Fibroblast of skin of right quadriceps (primary cell): ENCODE measurements around the gene SIPA1.
"Not testable (repeated sequence)": the region's sequence is repeated elsewhere in the genome, so short reads cannot be mapped to it uniquely, and the experiment has no call there.

Experiments
- DNase-seq: peaks from one replicate; pipeline ENCODE4 v3.0.0-alpha.2; 2013

SIPA1 gene

DNA sequence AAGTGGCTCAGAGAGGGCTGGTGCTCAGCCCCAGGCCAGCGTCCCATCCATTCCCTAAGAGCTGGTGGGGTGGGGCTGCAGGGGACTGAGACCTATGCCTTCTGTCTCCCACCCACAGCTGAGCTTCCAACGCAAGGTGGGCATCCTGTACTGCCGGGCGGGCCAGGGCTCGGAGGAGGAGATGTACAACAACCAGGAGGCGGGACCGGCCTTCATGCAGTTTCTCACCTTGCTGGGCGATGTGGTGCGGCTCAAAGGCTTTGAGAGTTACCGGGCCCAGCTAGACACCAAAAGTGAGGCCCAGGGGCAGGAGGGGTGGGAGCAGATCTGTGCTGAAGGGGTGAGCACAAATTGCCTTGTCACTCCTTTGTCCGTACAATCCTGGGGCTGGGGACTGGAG lies 6.9 kb downstream of the SIPA1 start:
- DNase-seq = no peak

DNA sequence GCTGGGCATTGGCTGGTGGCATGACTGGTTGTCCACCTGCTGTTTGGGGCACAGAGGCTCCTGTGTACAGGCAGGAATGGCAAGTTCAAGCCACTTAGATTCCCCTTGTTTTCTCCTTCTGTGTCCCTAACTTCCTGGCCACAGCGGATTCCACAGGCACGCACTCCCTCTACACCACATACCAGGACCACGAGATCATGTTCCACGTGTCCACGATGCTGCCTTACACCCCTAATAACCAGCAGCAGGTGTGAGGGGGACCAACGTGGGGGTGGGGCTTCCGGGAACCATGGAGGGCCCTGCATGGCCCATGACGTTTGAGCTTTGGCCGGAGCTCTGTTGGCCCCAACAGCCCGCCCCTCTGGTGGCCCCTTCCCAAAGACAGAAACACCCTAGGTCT lies 7.8 kb downstream of the SIPA1 start:
- peak; percentile 50 for DNase-seq

DNA sequence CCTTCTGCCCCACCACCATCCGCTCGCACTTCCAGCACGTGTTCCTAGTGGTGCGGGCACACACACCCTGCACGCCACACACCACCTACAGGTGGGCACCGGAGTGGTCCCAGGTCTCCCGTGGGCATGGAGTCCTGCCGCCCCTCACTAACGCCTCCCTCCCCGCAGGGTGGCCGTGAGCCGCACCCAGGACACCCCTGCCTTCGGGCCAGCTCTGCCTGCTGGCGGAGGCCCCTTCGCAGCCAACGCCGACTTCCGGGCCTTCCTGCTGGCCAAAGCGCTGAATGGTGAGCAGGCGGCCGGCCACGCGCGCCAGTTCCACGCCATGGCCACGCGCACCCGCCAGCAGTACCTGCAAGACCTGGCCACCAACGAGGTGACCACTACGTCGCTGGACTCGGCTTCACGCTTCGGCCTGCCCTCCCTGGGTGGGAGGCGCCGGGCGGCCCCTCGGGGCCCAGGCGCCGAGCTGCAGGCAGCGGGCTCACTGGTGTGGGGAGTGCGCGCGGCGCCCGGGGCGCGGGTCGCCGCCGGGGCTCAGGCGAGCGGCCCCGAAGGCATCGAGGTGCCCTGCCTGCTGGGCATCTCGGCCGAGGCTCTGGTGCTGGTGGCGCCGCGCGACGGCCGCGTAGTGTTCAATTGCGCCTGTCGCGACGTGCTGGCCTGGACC lies 8.5 kb downstream of the SIPA1 start:
- no peak for DNase-seq

DNA sequence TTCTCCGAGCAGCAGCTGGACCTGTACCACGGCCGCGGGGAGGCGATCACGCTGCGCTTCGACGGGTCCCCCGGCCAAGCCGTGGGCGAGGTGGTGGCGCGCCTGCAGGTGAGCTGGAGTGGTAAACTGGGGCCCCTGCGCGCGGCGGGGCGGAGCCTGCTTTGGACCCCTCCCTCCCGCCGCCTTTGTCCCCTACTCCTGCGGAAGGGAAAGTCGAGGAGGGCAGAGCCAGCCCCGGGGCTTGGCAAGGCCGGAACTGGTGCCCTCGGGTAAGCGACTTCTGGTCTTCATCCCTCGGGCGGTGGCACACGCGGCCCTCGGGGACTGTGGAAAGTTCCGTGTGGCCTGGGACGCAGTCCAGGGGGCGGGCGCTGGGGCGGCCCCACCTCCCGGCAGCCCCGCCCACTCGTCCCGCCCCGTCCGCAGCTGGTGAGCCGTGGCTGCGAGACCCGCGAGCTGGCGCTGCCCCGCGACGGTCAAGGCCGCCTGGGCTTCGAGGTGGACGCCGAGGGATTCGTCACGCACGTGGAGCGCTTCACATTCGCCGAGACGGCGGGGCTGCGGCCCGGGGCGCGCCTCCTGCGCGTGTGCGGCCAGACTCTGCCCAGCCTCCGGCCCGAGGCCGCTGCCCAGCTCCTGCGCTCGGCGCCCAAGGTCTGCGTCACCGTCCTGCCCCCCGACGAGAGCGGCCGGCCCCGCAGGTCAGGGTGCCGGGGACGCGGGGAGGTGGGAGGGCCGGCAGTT lies 9.2 kb downstream of the SIPA1 start:
- DNase-seq = no peak

GRCh38 chr11:65648997-65649493 lies 11.1 kb downstream of the SIPA1 start:
- no peak for DNase-seq

DNA sequence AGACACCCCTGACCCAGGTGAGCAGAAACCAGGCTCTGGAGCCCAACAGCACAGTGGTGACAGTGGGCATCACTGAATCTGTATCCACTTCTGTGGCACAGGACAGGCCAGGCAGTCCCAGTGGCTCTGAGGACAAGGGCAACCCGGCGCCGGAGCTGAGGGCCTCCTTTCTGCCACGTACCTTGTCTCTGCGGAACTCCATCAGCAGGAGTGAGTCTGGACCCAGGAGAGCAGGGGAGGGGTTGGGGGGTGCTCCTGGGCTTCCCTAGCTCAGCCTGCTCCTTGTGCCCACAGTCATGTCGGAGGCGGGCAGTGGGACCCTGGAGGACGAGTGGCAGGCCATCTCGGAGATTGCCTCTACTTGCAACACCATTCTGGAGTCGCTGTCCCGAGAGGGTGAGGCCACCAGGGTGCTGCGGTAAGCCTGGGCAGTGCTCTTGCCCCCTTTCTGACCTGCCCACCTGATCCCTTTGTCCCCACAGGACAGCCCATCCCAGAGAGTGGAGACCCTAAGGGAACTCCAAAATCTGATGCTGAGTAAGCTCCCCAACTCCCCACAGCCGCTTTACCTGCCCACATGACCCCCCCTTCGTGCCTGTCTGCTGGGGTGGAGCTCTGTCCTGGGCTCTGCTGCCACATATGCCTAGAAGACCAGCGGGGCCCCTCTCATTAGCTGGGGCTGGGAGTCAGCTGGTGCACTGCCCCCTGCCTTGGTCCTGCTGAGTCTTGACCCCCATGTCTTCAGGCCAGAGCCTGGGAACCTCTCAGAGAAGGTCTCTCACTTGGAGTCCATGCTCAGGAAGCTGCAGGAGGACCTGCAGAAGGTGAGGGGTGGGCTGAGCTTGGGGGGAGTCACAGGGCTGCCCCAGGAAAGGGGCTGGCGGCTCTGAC lies 12.0 kb downstream of the SIPA1 start:
- no peak for DNase-seq

GRCh38 chr11:65650547-65651338 lies 12.8 kb downstream of the SIPA1 start:
- no peak for DNase-seq

DNA sequence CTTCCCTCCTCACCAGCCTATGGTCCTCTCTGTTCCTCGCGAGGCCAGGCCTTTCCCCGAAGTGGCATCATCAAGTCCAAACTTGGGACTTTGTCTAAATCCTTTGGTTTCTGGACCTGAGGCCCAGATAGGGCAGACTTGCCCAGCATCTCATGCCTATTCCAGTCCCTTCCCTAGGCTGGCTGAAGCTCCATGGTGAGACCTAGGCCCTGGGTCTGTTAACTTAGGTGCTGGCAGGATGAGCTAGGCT lies 13.4 kb downstream of the SIPA1 start:
- DNase-seq = no peak

GRCh38 chr11:65651589-65652510 lies 13.9 kb downstream of the SIPA1 start:
- no peak for DNase-seq

DNA sequence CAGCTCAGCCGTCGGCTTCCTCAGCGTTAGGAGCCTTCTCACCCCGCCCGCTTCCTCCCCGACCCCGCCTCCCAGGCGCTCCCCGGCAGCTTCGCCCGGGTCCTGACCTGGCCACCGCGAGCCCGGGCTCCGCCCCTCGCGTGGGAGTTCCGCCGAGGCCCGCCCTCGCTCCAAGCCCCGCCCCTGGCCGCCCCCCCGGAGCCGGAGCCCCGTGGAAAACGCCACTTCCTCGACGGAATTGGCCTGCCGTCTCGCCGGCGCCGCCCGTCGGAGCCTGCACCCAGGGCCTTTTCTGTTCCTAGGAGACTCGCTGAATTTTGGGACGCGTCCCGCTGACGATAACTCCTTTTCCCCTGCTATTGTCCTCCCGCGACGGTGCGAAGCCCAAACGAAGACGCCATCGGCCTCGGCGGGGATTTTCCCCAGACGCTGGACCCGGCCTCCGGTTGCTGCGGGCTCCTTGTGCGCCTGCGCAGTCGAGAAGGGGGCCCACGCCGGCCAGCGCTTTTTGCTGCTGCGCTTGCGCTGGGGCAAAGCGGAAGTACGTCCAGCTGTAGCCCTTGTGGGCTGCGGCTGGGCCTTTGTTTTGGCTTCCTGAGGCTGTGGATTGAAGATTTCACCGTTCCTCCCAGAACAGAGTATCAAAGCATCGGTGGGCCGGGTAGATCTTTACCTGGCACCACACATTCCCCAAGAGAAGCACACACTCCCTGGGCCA lies 14.8 kb downstream of the SIPA1 start:
- peak; percentile 91 for DNase-seq

GRCh38 chr11:65653229-65654225 lies 15.6 kb downstream of the SIPA1 start:
- no peak for DNase-seq

DNA sequence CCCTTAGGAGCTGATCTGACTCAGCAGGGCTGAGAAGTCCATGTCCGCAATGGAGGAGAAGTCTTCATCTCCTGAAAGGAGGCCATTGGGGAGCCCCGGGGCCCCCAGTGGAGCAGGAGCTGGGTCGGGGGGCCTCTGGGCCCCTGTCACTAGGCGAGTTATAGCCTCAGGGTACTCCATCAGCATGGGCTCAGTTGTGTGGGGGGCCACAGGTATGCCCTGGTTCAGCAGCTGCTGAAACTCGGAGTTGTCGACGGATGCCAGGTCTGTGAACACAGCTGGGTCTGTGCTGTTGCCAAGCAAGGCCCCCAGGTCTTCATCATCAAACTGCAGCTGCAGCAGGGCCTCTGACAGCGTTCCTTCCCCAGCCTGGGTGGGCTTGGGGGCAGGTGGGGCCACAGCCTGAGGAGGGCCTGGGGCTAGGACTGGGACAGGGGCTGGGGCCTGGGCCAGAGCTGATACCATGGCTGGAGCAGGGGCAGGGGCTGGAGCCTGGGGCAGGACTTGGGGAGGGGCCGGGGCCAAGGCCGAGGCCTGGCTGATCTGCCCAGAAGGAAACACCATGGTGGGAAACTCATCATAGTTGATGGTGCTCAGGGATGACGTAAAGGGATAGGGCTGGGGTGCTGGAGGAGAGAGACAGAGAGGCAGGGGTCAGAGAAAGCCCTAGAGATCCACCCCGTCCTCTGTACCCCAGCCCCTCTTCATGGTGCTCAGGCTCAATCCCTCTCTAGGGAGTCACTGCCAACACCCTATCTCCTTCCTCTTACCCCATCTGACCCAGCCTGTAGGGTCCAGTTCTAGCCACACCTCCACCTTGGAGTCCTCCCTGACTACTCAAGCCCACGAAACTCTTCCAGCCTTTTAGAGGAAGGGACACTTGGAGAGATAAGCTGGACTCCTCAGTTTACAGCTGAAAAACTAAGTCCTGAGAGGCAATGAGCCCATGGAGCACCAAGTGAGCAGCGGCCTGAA lies 16.8 kb downstream of the SIPA1 start:
- DNase-seq = no peak

GRCh38 chr11:65655570-65656332 lies 17.9 kb downstream of the SIPA1 start:
- DNase-seq = no peak

DNA sequence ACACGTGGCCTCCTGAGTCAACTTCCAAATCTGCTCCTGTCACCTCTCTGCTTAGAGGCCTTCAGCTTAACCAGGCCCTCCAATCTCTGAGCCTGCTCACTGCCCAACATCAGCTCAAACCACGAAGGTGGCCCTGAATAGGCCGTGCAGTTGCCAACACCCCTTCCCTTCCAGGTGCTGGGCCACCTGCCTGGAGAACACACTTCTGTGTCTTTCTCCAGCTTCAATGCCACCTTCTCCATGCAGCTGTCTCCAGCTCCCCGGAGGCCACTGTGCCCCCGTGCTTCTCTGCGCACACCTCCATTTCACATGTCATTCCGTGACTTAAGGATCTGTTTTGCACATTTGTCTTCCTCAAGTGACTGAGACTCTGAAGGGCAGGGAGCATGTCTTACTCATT lies 19.5 kb downstream of the SIPA1 start:
- DNase-seq = no peak

GRCh38 chr11:65658174-65659021 lies 20.5 kb downstream of the SIPA1 start:
- DNase-seq = no peak

DNA sequence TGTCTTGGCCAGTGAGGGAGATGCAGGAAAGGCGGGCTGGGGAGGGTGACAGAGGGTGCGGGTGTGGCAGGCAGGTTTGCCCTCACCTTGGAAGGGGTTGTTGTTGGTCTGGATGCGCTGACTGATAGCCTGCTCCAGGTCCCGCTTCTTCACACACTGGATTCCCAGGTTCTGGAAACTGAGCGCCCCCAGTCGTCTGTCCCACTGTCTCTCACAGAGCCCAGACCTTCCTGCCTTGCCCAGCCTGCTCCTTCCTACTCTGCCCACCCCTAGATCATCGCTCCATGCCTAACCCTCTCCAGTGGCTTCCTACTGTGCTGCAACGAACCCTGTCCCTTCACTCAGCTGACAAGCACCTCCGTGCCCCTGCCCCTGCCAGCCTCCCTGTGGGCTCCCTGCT lies 22.1 kb downstream of the SIPA1 start:
- DNase-seq = no peak

DNA sequence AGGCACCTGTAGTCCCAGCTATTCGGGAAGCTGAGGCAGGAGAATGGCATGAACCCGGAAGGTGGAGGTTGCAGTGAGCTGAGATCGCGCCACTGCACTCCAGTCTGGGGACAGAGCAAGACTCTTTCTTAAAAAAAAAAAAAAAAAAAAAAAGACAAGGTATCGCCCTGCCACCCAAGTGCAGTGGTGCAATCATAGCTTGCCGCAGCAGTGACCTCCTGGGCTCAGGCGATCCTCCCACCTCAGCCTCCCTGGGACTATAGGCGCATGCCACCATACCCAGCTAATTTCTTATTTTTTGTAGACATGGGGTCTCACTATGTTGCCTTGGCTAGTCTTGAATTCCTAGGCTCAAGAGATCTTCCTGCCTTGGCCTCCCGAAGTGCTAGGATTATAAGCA lies 23.0 kb downstream of the SIPA1 start:
- not testable (repeated sequence) for DNase-seq
